Measurements from ENCODE around the gene GGA2. TPM values are rescaled to one million over a fixed set of nuclear protein-coding genes. Genes with fewer than 3 reads are reported as not detected.

Gene GGA2
- total RNA-seq, 4 donors from 2014 or later: 36.5 to 50.5 (median 41.5) TPM

GRCh38 chr16:23500862-23501225 is 9.4 kb downstream of the GGA2 start:
- no peak overlapping the region for H3K4me3 ChIP-seq
- H3K4me1 ChIP-seq: peaks cover 0 to 84% (median 16%) of the 10 kb centered on the region in 3 donors
- WGBS, 2 donors (ENCODE audit: low coverage in 1 of 2): 71 to 87% methylated on average over 3 to 4 of the region's 4 CpGs
- no peaks in the 10 kb centered on the region for H3K27me3 ChIP-seq
- no peak overlapping the region for H3K27ac ChIP-seq
- H3K9me3 ChIP-seq: no peaks in the 10 kb centered on the region
- no peak for ATAC-seq
- H3K36me3 ChIP-seq: peaks cover 0 to 27% of the 10 kb centered on the region in 2 donors
- TF ChIP-seq, protein P1, sequence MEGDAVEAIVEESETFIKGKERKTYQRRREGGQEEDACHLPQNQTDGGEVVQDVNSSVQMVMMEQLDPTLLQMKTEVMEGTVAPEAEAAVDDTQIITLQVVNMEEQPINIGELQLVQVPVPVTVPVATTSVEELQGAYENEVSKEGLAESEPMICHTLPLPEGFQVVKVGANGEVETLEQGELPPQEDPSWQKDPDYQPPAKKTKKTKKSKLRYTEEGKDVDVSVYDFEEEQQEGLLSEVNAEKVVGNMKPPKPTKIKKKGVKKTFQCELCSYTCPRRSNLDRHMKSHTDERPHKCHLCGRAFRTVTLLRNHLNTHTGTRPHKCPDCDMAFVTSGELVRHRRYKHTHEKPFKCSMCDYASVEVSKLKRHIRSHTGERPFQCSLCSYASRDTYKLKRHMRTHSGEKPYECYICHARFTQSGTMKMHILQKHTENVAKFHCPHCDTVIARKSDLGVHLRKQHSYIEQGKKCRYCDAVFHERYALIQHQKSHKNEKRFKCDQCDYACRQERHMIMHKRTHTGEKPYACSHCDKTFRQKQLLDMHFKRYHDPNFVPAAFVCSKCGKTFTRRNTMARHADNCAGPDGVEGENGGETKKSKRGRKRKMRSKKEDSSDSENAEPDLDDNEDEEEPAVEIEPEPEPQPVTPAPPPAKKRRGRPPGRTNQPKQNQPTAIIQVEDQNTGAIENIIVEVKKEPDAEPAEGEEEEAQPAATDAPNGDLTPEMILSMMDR (IDR thresholded peaks at IDR 0.05): no peak
- TF ChIP-seq POLR2A (IDR thresholded peaks at IDR 0.05) (no peak), POLR2AphosphoS5 (IDR thresholded peaks at IDR 0.05) (no peak), EP300 (IDR thresholded peaks at IDR 0.05) (no peak)

DNA sequence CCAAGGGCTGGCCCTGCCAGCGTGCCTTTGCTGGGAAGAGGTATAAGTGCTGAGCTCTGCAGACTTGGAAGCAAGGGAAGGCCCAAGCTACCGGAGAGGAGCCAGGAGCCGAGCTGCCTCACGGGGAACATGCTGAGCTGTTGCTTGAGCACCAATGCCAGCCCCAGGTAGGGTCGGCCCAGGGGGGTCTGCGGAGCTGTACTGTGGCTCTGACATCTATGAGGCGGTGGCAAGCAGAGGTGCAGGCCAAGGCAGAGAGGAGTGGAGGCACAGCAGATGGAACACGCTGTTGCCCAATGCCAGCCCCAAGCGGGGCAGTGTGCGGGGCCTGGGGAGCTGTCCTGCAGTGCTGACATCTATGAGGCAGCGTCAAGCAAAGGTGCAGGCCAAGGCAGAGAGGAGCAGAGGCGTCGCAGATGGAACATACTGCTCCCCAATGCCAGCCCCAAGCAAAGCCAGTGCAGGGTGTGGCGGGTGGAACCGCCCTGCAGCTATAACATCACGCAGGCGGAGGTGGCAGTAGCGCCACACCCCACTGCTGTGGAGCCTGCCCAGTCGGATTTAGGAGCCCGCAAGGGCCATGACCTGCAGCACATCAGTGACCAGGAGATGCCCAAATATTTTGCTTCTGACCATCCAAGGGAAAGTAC is 10.0 kb downstream of the GGA2 start:
- 86 to 98% methylated on average over 6 of the region's 20 CpGs for WGBS, 2 donors (ENCODE audit: low coverage in 1 of 2)
- no peak overlapping the region for H3K4me3 ChIP-seq

GRCh38 chr16:23499801-23500200 is 10.5 kb downstream of the GGA2 start:
- H3K4me3 ChIP-seq: no peak overlapping the region
- 90% methylated on average over 2 of the region's 7 CpGs; no CpG with 5 or more reads in 1 of the 2 donors for WGBS, 2 donors (ENCODE audit: low coverage in 1 of 2)
- peaks cover 0 to 73% (median 10%) of the 10 kb centered on the region in 3 donors for H3K4me1 ChIP-seq
- no peaks in the 10 kb centered on the region for H3K27me3 ChIP-seq
- ATAC-seq: no peak
- H3K9me3 ChIP-seq: no peaks in the 10 kb centered on the region
- H3K36me3 ChIP-seq: peaks cover 0 to 38% of the 10 kb centered on the region in 2 donors
- H3K27ac ChIP-seq: no peak overlapping the region
- TF ChIP-seq POLR2AphosphoS5 (IDR thresholded peaks at IDR 0.05): no peak
- TF ChIP-seq, protein P1 (IDR thresholded peaks at IDR 0.05): no peak
- no peak for TF ChIP-seq POLR2A (IDR thresholded peaks at IDR 0.05)
- no peak for TF ChIP-seq EP300 (IDR thresholded peaks at IDR 0.05)

More for the DNA sequence above, 10.0 kb downstream of the GGA2 start:
- H3K4me1 ChIP-seq: peaks cover 0 to 79% (median 16%) of the 10 kb centered on the region in 3 donors
- no peaks in the 10 kb centered on the region for H3K9me3 ChIP-seq
- H3K36me3 ChIP-seq: peaks cover 0 to 32% of the 10 kb centered on the region in 2 donors
- TF ChIP-seq POLR2A (IDR thresholded peaks at IDR 0.05): no peak
- TF ChIP-seq EP300 (IDR thresholded peaks at IDR 0.05): no peak
- TF ChIP-seq POLR2AphosphoS5 (IDR thresholded peaks at IDR 0.05): no peak
- TF ChIP-seq, protein P1 (IDR thresholded peaks at IDR 0.05): no peak
- no peak overlapping the region for H3K27ac ChIP-seq
- no peak for ATAC-seq
- H3K27me3 ChIP-seq: no peaks in the 10 kb centered on the region

DNA sequence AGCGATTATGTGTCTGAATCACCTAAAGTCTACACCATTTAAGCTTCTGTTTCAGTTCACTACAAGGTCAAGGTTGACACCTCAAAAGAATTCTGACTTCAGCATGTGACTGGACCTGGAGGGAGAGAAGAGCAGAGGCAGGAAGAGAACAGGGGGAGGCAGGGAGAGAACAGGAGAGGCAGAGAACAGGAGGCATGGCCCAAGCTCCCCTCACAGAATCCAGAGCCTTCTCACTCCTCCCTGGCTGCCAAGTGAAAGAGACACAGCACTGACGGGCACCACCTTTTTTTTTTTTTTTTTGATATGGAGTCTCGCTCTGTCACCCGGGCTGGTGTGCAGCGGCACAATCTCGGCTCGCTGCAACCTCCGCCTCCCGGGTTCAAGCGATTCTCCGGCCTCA is 11.4 kb downstream of the GGA2 start:
- no peak for ATAC-seq
- no peaks in the 10 kb centered on the region for H3K27me3 ChIP-seq
- 86 to 91% methylated on average over 10 to 11 of the region's 11 CpGs for WGBS, 2 donors (ENCODE audit: low coverage in 1 of 2)

More for the DNA sequence above, 11.4 kb downstream of the GGA2 start:
- Histone ChIP-seq H3K4me3 (no peak overlapping the region), H3K36me3 (peaks cover 0 to 47% of the 10 kb centered on the region in 2 donors), H3K27ac (no peak overlapping the region), H3K4me1 (peaks cover 0 to 64% (median 3%) of the 10 kb centered on the region in 3 donors), H3K9me3 (no peaks in the 10 kb centered on the region)
- TF ChIP-seq, protein P1 (IDR thresholded peaks at IDR 0.05): no peak
- no peak for TF ChIP-seq POLR2AphosphoS5 (IDR thresholded peaks at IDR 0.05)
- no peak for TF ChIP-seq EP300 (IDR thresholded peaks at IDR 0.05)
- TF ChIP-seq POLR2A (IDR thresholded peaks at IDR 0.05): no peak

All from gastroesophageal sphincter (tissue), 4 donors.